Activated B cell treated with CpG ODN at 0.5 μM for 24 hours (primary cell): Measurements from ENCODE around the gene LZTR1. TPM values are rescaled to one million over a fixed set of nuclear protein-coding genes. Genes with fewer than 3 reads are reported as not detected.

Experiments
- ATAC-seq: fragments of 200-7000 bp; cut with Tn5 transposase; one replicate; pipeline ENCODE4 v1.10.0; 2021; ENCODE audit warnings: low read depth, mild to moderate bottlenecking, moderate library complexity
- CTCF ChIA-PET: fragments of 350-600 bp; sonication (Branson Sonifier 250); formaldehyde crosslinking; loops from one replicate; lab custom pipeline; 2021; ENCODE audit warnings: antibody characterized with exemption; lab: Charles Lee
- POLR2A ChIA-PET: fragments of 350-600 bp; sonication (Branson Sonifier 250); formaldehyde crosslinking; loops from one replicate; lab custom pipeline; 2021; ENCODE audit warnings: antibody characterized with exemption; lab: Charles Lee
- DNase-seq: peaks from one replicate; pipeline ENCODE4 v3.0.0; 2022
- H3K27ac Mint-ChIP-seq: one replicate; pipeline ENCODE4 v1.8.0; 2020; ENCODE audit warnings: mixed read lengths
- H3K27me3 Mint-ChIP-seq: one replicate; pipeline ENCODE4 v1.8.0; 2021; ENCODE audit warnings: mixed read lengths
- H3K36me3 Mint-ChIP-seq: one replicate; pipeline ENCODE4 v1.8.0; 2021; ENCODE audit warnings: low read depth, mixed read lengths
- H3K4me1 Mint-ChIP-seq: one replicate; pipeline ENCODE4 v1.8.0; 2021; ENCODE audit warnings: mixed read lengths
- H3K4me3 Mint-ChIP-seq: one replicate; pipeline ENCODE4 v1.8.0; 2020; ENCODE audit warnings: mild to moderate bottlenecking, mixed read lengths
- H3K9me3 Mint-ChIP-seq: one replicate; pipeline ENCODE4 v1.8.0; 2020; ENCODE audit warnings: mixed read lengths
- CTCF ChIP-seq: fragments of 200-600 bp; IDR thresholded peaks from one replicate; pipeline ENCODE4 v1.8.0; 2022; ENCODE audit warnings: antibody characterized with exemption, mild to moderate bottlenecking
- intact Hi-C: fragments of 100-400 bp; cut with micrococcal nuclease; formaldehyde crosslinking; loops from one replicate; pipeline ENCODE4 v1.15.1; 2024
- total RNA-seq: library from RNA; stranded (reverse); gene quantifications from 2 replicates; pipeline ENCODE4 v1.2.3, GENCODE V29; 2022

LZTR1 gene
- total RNA-seq, 1 donor from 2014 or later: 89.3 TPM

- peak overlapping the region; percentile 61 for H3K4me3 Mint-ChIP-seq
- peaks cover 49% of the 10 kb centered on the region for H3K4me1 Mint-ChIP-seq
- no peak for TF ChIP-seq CTCF
- ChIA-PET POLR2A (no interaction called here), CTCF (no interaction called here)
- ATAC-seq (peak; percentile 43), DNase-seq (no peak)
- no peaks in the 10 kb centered on the region for H3K9me3 Mint-ChIP-seq
- intact Hi-C loops: loop anchor here (5.0 kb wide), 1 partner anchor 37 kb away; the partner anchor contains the start of gene THAP7
- peaks cover 5% of the 10 kb centered on the region for H3K27me3 Mint-ChIP-seq
- H3K36me3 Mint-ChIP-seq: no peaks in the 10 kb centered on the region
- H3K27ac Mint-ChIP-seq: no peak overlapping the region
Measured at GRCh38 chr22:20965104-20965887, 16.8 kb upstream of the LZTR1 start.

- POLR2A ChIA-PET: no interaction called here
- intact Hi-C loops: loop anchor here (5.0 kb wide), 1 partner anchor 36 kb away; the partner anchor contains the start of gene THAP7
- Mint-ChIP-seq H3K27me3 (no peaks in the 10 kb centered on the region), H3K4me3 (peak overlapping the region; percentile 61), H3K36me3 (no peaks in the 10 kb centered on the region), H3K27ac (no peak overlapping the region), H3K4me1 (peaks cover 49% of the 10 kb centered on the region), H3K9me3 (no peaks in the 10 kb centered on the region)
- ATAC-seq: no peak
- no peak for DNase-seq
- TF ChIP-seq CTCF: no peak
- CTCF ChIA-PET: no interaction called here
Measured at GRCh38 chr22:20965888-20966855, 15.9 kb upstream of the LZTR1 start.

- no peak for TF ChIP-seq CTCF
- POLR2A ChIA-PET: interaction anchor here (2.0 to 2.3 kb wide), 2 partner anchors 15 to 35 kb away, joined by 4 to 12 read pairs; partner anchors contain the start of gene LZTR1
- no peak within 1 kb of the TSS for H3K27ac Mint-ChIP-seq
Measured at GRCh38 chr22:20966883-20967696, 15.0 kb upstream of the LZTR1 start, which contains the start of gene AIFM3. Gene AIFM3 (plus strand): TSS chr22:20967255. CDS start chr22:20967945, 690 bp downstream.

GRCh38 chr22:20967697-20968211 is 14.3 kb upstream of the LZTR1 start:
- TF ChIP-seq CTCF: no peak
- intact Hi-C loops: loop anchor here (5.0 kb wide), 1 partner anchor 35 kb away; the partner anchor contains the start of gene THAP7
- Mint-ChIP-seq H3K36me3 (no peaks in the 10 kb centered on the region), H3K4me3 (no peak overlapping the region), H3K27me3 (no peaks in the 10 kb centered on the region), H3K27ac (no peak overlapping the region), H3K4me1 (peaks cover 58% of the 10 kb centered on the region), H3K9me3 (no peaks in the 10 kb centered on the region)
- POLR2A ChIA-PET: interaction anchor here (2.0 to 2.3 kb wide), 2 partner anchors 14 to 35 kb away, joined by 4 to 12 read pairs; partner anchors contain the start of gene LZTR1
- DNase-seq: no peak
- CTCF ChIA-PET: interaction anchor here (0.6 to 1.3 kb wide), 2 partner anchors 10 to 107 kb away, joined by 3 read pairs; no protein-coding TSS in a partner anchor
- ATAC-seq: no peak

More at GRCh38 chr22:20966883-20967696, 15.0 kb upstream of the LZTR1 start, which contains the start of gene AIFM3:
- peaks cover 51% of the 10 kb centered on the region for H3K4me1 Mint-ChIP-seq
- no peaks in the 10 kb centered on the region for H3K27me3 Mint-ChIP-seq
- no peaks in the 10 kb centered on the region for H3K36me3 Mint-ChIP-seq
- no peaks in the 10 kb centered on the region for H3K9me3 Mint-ChIP-seq
- intact Hi-C loops: loop anchor here (5.0 kb wide), 1 partner anchor 35 kb away; the partner anchor contains the start of gene THAP7
- no peak within 1 kb of the TSS for H3K4me3 Mint-ChIP-seq
- no peak for ATAC-seq
- CTCF ChIA-PET: interaction anchor here (1.3 kb wide), 1 partner anchor 11 kb away, joined by 3 read pairs; no protein-coding TSS in a partner anchor
- DNase-seq: no peak
